Esophagus muscularis mucosa (tissue), 4 donors: ENCODE results near the gene MSL1.

Experiments
- CTCF ChIP-seq, 3 experiments: fragments of 200-600 bp in 2 of 3; fragments of 450-650 bp in 1 of 3; sonication (generic) in 2 of 3; IDR thresholded peaks; one replicate each; pipeline ENCODE4 v1.5.1; 2017 to 2019; ENCODE audit warnings: antibody characterized with exemption in 3 of 3, mild to moderate bottlenecking in 2 of 3, moderate library complexity in 1 of 3
- EP300 ChIP-seq: sonication (generic); formaldehyde crosslinking; IDR thresholded peaks from one replicate; pipeline ENCODE4 v1.6.1; 2017; ENCODE audit warnings: antibody characterized with exemption
- POLR2AphosphoS5 ChIP-seq, 2 donors: sonication (generic); formaldehyde crosslinking; IDR thresholded peaks; one replicate each; pipeline ENCODE4 v1.6.1; 2017; ENCODE audit warnings: antibody characterized with exemption in 2 of 2

GRCh38 chr17:40087049-40087794 is 34.5 kb upstream of the MSL1 start:
- TF ChIP-seq CTCF (IDR thresholded peaks at IDR 0.05) (no peak), EP300 (no peak), POLR2AphosphoS5 (IDR thresholded peaks at IDR 0.05) (no peak)
